Activated CD8-positive, alpha-beta T cell treated with anti-CD3 and anti-CD28 coated beads, Interleukin-2, amount 10 ng/mL, durations not matched to agents 7 days and 5 days (primary cell): ENCODE results near the gene DKC1. TPM values are rescaled to one million over a fixed set of nuclear protein-coding genes. Genes with fewer than 3 reads are reported as not detected.

ENCODE experiments used
- ATAC-seq: fragments of 150-1000 bp; cut with Tn5 transposase; one replicate; pipeline ENCODE4 v1.10.0; 2021; ENCODE audit warnings: moderate library complexity
- CTCF ChIA-PET: fragments of 350-600 bp; sonication (Branson Sonifier 250); formaldehyde crosslinking; loops from one replicate; lab custom pipeline; 2021; ENCODE audit warnings: antibody characterized with exemption; lab: Charles Lee
- POLR2A ChIA-PET: fragments of 350-600 bp; sonication (Branson Sonifier 250); formaldehyde crosslinking; loops from one replicate; lab custom pipeline; 2021; ENCODE audit warnings: antibody characterized with exemption; lab: Charles Lee
- DNase-seq: peaks from one replicate; pipeline ENCODE4 v3.0.0-alpha.2; 2020
- H3K27ac Mint-ChIP-seq: one replicate; pipeline ENCODE4 v1.8.0; 2021; ENCODE audit warnings: mild to moderate bottlenecking, mixed read lengths
- H3K27me3 Mint-ChIP-seq: one replicate; pipeline ENCODE4 v1.8.0; 2021; ENCODE audit warnings: low read depth, mixed read lengths
- H3K36me3 Mint-ChIP-seq: one replicate; pipeline ENCODE4 v1.8.0; 2021; ENCODE audit warnings: low read depth, mixed read lengths
- H3K4me1 Mint-ChIP-seq: one replicate; pipeline ENCODE4 v1.8.0; 2021; ENCODE audit warnings: low read depth, mixed read lengths
- H3K4me3 Mint-ChIP-seq: one replicate; pipeline ENCODE4 v1.8.0; 2021; ENCODE audit warnings: mild to moderate bottlenecking, mixed read lengths
- H3K9me3 Mint-ChIP-seq: one replicate; pipeline ENCODE4 v1.8.0; 2022; ENCODE audit warnings: mixed read lengths; ENCODE audit not compliant: insufficient read depth
- total RNA-seq, 2 experiments: library from RNA; stranded (reverse); gene quantifications; one replicate each; pipeline ENCODE4 v1.2.3, GENCODE V29; 2021

The DKC1 gene
- total RNA-seq, 2 experiments from 2014 or later, result 76.0 to 82.8 TPM

DNA sequence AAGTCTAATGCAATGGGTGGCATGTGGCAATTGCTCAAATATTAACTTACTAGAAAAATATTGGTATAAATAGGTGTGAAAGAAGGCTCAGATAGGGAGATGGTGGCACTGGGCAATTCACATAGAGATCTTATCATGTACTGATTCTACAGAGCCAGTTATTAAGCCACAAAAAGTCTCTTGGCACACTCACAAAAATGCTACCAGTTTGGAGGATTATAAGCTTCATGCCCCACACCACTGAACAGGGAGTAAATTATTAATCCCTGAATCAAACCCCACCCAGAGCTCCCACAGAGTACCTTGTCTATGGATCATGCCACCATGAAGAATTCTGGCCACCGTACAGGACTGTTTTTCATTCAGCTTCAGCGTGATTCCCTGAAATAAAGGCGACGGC, 28.8 kb downstream of the DKC1 start:
- Mint-ChIP-seq H3K27me3 (no peaks in the 10 kb centered on the region), H3K9me3 (no peaks in the 10 kb centered on the region)

DNA sequence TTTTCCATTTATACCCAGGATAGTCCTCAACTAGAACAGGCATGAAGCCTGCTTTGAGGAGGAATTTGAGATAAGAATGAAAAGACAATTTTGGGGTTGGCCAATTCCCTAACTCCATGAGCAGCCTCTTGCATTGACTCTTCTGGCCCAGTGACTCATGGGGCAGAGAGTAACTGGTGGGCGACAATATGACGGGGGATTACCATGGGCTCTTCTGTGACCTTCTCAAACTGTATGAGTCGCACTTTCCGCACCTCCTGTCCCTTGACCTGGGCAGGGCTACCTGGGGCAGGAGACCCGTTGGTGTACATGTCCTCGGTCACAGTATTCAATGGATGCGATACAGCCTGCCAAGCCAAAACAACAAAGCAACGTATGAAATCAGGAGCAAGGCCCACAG, 29.3 kb downstream of the DKC1 start:
- DNase-seq (no peak), ATAC-seq (no peak)

More for the DNA sequence above, 28.8 kb downstream of the DKC1 start:
- Mint-ChIP-seq H3K4me1 (peaks cover 7% of the 10 kb centered on the region), H3K36me3 (peaks cover 40% of the 10 kb centered on the region), H3K4me3 (no peak overlapping the region), H3K27ac (no peak overlapping the region)
- ChIA-PET POLR2A (no interaction called here), CTCF (interaction anchor here (1.1 kb wide), 1 partner anchor 29 kb away, joined by 3 read pairs; the partner anchor contains the start of gene DKC1)
- DNase-seq, result no peak
- ATAC-seq, result no peak

DNA sequence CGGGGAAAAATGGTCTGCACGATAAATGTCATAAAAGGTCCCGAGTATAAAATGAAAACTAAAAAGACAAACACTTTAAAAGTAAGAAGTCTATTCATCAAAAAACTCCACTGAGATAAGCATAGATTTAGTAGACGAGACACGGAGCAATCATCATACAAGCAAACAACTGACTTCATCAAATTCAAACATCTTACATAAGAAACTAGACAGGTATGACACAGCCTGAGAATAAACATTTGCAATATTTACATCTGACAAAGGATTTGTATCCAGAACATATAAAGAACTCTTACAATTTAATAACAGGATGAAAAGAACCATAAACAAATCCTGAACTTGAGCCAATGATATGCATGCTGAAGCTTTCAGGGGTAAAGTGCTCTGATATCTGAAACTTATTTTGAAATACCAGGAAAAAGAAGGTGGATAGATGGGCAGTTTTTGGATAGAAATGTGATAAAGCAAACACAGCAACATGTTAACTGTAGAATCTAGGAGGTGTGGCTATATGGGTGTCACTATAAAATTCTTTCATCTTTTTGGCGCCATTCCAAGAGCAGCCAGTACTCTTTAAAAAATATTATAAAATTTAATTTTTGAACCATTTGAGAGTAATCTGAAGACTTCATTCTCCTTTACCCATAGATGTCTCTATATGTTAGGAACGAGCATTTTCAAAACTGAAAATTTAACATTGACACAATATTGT, 30.6 kb downstream of the DKC1 start:
- ATAC-seq (no peak), DNase-seq (no peak)
- ChIA-PET CTCF (no interaction called here), POLR2A (no interaction called here)
- Mint-ChIP-seq H3K36me3 (peaks cover 38% of the 10 kb centered on the region), H3K27ac (no peak overlapping the region), H3K27me3 (no peaks in the 10 kb centered on the region), H3K4me3 (no peak overlapping the region), H3K9me3 (no peaks in the 10 kb centered on the region), H3K4me1 (peaks cover 21% of the 10 kb centered on the region)

More for the DNA sequence above, 29.3 kb downstream of the DKC1 start:
- Mint-ChIP-seq H3K4me3 (no peak overlapping the region), H3K27ac (no peak overlapping the region), H3K27me3 (no peaks in the 10 kb centered on the region), H3K36me3 (peaks cover 42% of the 10 kb centered on the region), H3K9me3 (no peaks in the 10 kb centered on the region), H3K4me1 (peaks cover 11% of the 10 kb centered on the region)
- ChIA-PET CTCF (interaction anchor here (1.1 kb wide), 1 partner anchor 30 kb away, joined by 3 read pairs; the partner anchor contains the start of gene DKC1), POLR2A (no interaction called here)

DNA sequence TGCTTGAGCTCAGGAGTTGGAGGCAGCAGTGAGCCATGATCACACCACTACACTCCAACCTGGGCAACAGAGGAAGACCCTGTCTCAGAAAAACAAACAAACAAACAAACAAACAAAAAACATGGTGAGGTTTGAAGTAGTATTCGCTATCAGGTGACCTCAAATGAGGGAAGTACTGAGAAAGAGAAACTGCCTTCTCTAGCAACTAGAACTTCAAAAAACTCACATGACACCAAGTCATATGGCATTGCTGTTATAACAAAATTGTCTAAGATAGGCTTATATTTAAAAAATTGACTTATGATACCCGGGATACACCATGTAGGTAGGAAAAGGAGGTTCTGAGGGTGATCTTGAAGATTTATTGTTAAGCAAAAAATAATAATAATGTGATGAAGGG, 32.4 kb downstream of the DKC1 start:
- ATAC-seq (no peak), DNase-seq (no peak)
- no peak overlapping the region for H3K27ac Mint-ChIP-seq
- CTCF ChIA-PET, result no interaction called here
- peaks cover 37% of the 10 kb centered on the region for H3K4me1 Mint-ChIP-seq
- no peaks in the 10 kb centered on the region for H3K9me3 Mint-ChIP-seq
- POLR2A ChIA-PET, result no interaction called here
- H3K4me3 Mint-ChIP-seq, result no peak overlapping the region
- H3K36me3 Mint-ChIP-seq, result peaks cover 33% of the 10 kb centered on the region
- no peaks in the 10 kb centered on the region for H3K27me3 Mint-ChIP-seq

DNA sequence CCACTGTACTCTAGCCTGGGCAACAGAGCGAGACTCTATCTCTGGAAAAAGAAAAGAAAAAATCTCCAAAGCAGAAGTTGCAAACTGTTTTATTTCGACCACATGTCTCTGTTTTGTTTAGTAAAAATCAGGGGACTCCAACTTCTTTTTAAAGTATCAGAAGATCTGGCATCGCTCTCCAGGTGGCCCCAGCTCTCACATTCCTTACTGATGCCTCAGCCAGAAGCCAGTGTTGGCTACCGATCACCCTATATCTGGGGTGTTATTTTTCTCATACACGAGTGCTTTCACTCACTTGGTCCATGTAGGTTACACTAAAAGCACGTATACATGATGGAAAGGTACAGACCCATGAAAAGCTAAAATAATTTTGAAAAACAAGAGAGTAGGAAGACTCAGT, 34.3 kb downstream of the DKC1 start:
- no peak for DNase-seq
- H3K27me3 Mint-ChIP-seq, result no peaks in the 10 kb centered on the region
- no peak for ATAC-seq
- H3K4me1 Mint-ChIP-seq, result peaks cover 54% of the 10 kb centered on the region
- H3K36me3 Mint-ChIP-seq, result peaks cover 22% of the 10 kb centered on the region
- POLR2A ChIA-PET, result no interaction called here
- H3K4me3 Mint-ChIP-seq, result no peak overlapping the region
- H3K27ac Mint-ChIP-seq, result no peak overlapping the region
- CTCF ChIA-PET, result no interaction called here
- H3K9me3 Mint-ChIP-seq, result no peaks in the 10 kb centered on the region

DNA sequence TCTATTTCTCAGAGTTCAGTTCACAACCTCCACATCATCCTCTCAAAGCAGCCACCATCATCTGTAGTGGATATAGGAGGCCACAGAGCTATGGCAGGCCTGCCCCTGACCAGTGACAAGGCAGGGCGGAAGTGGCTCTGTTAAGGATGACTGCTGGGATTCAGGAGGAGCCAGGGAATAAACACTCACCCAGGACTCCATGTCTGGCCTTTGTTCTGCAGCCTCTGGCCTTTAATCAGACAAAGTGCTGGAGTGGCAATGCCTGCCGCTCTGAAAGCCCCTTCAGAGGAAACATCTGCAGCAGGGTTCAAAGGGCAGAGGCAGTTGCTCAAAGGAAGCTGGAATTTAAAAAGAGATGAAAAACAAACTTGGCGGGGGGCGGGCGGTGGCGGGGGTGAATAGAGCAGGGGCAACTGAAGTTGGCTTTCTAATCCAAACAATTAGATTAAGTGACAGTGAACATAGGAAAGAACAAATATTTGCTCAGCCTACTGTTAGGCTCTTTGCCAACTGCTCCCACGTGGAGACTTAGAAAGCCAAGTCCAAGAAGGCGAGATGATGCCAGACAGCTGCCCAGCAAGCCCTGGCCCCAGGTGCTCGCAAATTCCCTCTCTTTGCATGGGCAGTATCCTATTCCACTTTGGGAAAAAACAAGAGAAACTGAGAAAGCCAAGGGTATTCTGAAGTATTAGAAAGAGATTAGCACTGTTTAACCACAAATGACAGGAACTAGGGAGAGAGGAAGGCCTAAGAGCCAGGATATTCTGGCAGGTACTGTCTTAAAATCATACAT, 37.1 kb downstream of the DKC1 start:
- no peak for DNase-seq
- peaks cover 74% of the 10 kb centered on the region for H3K4me1 Mint-ChIP-seq
- no peak for ATAC-seq
- peaks cover 24% of the 10 kb centered on the region for H3K36me3 Mint-ChIP-seq
- CTCF ChIA-PET, result no interaction called here
- POLR2A ChIA-PET, result interaction anchor here (1.3 kb wide), 1 partner anchor 37 kb away, joined by 4 read pairs; the partner anchor contains the start of gene DKC1
- H3K4me3 Mint-ChIP-seq, result peak overlapping the region; percentile 6
- H3K27ac Mint-ChIP-seq, result peak overlapping the region; percentile 72
- no peaks in the 10 kb centered on the region for H3K9me3 Mint-ChIP-seq
- no peaks in the 10 kb centered on the region for H3K27me3 Mint-ChIP-seq

DNA sequence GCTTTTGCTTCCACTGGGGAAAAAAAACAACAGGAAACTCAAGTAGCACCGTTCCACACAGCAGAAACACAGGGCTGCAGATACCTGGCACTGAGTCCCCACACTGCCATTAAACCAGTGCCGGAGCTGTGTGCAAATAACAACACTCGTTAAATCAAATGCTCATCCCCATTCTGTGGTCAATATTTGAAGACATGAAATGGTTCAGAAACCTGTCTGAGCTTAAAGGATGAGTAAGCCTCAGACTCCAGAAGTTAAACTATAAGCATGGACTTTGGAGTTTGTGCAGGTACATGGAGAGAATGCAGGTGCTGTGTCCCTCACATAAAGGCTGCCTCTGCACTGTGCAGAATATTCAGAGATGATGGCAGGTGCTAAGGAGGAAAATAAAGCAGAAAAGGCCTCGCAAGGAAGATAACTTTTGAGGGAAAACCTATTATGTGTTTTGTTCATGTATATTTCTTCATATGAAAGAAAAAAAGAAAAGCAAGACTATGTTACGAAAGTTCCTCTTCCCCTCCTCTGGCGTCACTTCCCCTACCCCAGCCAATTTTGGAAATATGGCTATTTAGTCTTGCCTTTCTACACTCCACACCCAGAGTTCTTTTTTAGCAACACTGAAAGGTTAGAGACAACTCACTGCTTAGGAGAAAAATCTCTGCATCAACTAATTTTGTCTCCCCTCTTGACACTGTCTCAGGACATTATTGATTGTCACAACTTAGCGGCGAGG, 38.0 kb downstream of the DKC1 start:
- H3K4me1 Mint-ChIP-seq, result peaks cover 73% of the 10 kb centered on the region
- DNase-seq (no peak), ATAC-seq (no peak)
- ChIA-PET CTCF (no interaction called here), POLR2A (no interaction called here)
- H3K9me3 Mint-ChIP-seq, result no peaks in the 10 kb centered on the region
- H3K36me3 Mint-ChIP-seq, result peaks cover 24% of the 10 kb centered on the region
- no peaks in the 10 kb centered on the region for H3K27me3 Mint-ChIP-seq
- H3K27ac Mint-ChIP-seq, result peak overlapping the region; percentile 32
- H3K4me3 Mint-ChIP-seq, result peak overlapping the region; percentile 66

DNA sequence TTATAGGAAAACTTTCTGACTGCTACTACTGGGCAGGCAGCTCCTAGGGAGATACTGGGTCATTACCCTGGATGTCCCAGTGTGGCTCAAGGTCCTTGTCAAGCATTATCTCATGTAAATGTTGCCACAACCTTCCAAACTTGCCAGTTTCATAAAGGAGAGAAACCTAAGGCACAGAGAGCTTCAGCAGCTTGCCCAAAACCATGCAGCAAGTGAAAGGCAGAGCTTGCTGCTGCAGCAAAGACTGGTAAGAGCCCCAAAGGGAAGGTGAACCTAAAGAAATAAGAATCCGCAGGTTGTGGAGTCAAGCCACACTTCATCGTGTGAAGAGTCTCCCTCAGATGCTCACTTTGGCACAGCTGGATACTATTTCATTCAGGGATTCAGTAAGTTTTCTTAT, 40.3 kb downstream of the DKC1 start:
- peaks cover 17% of the 10 kb centered on the region for H3K36me3 Mint-ChIP-seq
- peaks cover 65% of the 10 kb centered on the region for H3K4me1 Mint-ChIP-seq
- peak overlapping the region; percentile 85 for H3K4me3 Mint-ChIP-seq
- peaks cover 2% of the 10 kb centered on the region for H3K27me3 Mint-ChIP-seq
- no peaks in the 10 kb centered on the region for H3K9me3 Mint-ChIP-seq
- peak overlapping the region; percentile 68 for H3K27ac Mint-ChIP-seq
- no peak for DNase-seq
- ChIA-PET POLR2A (no interaction called here), CTCF (interaction anchor here (1.4 kb wide), 1 partner anchor 86 kb away, joined by 3 read pairs; no protein-coding TSS in a partner anchor)
- no peak for ATAC-seq

DNA sequence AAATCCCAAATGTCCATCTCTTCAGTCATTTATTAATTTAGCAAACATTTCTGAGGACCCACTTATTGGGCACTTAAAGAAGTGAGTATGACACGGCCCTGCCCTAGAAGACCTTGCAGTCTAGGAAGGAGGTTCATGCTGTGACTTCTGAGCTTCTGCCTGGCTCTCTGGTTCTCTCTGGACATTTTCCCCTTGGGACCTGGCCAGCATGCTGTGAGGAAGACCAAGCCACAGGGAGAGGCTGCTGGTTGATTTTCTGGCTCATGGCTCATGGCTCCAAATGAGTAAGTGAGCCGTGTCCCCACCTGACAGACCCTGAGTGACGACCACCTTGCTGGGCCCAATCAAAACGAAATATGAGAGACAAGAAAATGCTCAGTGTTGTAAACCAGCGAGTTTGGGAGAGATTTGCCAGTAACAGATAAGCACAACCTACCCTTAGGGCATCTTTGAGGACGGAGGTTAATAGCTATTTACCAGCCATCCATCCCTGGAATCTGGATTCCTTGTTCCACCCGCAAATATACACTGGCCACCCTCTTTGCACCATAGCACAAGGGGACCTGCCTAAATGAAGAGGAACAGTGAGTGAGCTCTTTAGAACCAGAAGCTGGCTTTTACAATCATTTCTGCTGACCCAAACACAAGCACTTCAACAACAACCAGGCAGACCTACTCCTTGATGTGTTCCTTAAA, 41.7 kb downstream of the DKC1 start:
- Mint-ChIP-seq H3K27me3 (peaks cover 2% of the 10 kb centered on the region), H3K27ac (peak overlapping the region; percentile 76), H3K36me3 (peaks cover 11% of the 10 kb centered on the region), H3K9me3 (no peaks in the 10 kb centered on the region), H3K4me3 (peak overlapping the region; percentile 85), H3K4me1 (peaks cover 56% of the 10 kb centered on the region)
- CTCF ChIA-PET, result interaction anchor here (0.7 to 3.5 kb wide), 3 partner anchors 30 to 54 kb away, joined by 3 to 14 read pairs (median 3); partner anchors contain the start of genes GAB3 and SMIM9
- ATAC-seq, result no peak
- POLR2A ChIA-PET, result interaction anchor here (1.2 kb wide), 1 partner anchor 42 kb away, joined by 6 read pairs; the partner anchor contains the start of gene DKC1
- DNase-seq, result no peak

DNA sequence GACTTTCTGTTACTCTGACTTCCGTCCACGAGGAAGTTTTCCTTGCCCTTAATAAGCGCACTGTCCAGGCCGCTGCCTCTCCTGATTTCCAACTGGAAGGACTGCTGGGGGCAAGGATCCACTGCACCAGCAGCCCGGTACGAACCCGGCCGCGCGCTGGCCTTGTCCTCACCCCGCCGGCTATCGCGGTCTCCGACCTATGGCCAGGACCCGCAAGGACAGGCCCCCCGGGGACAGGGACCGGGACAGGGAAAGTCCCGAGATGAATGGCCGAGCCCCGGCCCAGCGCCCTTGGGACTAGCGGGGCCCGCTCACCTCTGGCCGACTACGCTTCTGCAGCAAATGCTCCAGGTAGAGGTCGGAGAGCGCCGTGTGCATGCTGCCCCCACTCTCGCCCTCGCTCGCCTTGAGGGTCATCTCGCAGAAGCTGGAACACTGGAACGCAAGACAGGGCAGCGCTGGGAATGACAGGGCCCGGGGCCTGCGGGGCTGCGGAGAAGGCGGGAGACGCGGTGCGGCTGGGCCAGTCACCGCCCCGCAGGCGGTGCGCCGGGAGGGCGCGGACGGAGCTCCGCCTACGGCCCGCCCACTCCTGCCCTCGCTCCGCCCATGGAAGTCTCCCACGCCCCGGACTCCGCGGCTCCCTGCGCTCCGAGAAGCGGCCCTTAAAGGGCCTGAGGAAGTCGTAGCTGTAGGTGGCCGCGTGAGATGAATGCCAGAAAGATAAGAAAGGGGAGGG, 42.5 kb downstream of the DKC1 start, which contains the start of gene MPP1:
MPP1 (minus strand) TSS at position 529 of the 739 bp plus-strand sequence; CDS start at position 417, 112 bp downstream.
- peak; percentile 79 for DNase-seq
- H3K4me1 Mint-ChIP-seq, result peaks cover 55% of the 10 kb centered on the region
- CTCF ChIA-PET, result interaction anchor here (0.7 to 3.5 kb wide), 5 partner anchors 28 to 86 kb away, joined by 3 to 14 read pairs (median 3); partner anchors contain the start of genes GAB3 and SMIM9
- H3K27me3 Mint-ChIP-seq, result peaks cover 2% of the 10 kb centered on the region
- ATAC-seq, result peak; percentile 93
- H3K36me3 Mint-ChIP-seq, result peaks cover 9% of the 10 kb centered on the region
- peak within 1 kb of the TSS; percentile 76 for H3K27ac Mint-ChIP-seq
- peak within 1 kb of the TSS; percentile 85 for H3K4me3 Mint-ChIP-seq
- no peaks in the 10 kb centered on the region for H3K9me3 Mint-ChIP-seq
- POLR2A ChIA-PET, result no interaction called here
